GM06990 (cell line): ENCODE results near the gene EMSY.

Source experiments
- DNase-seq: peaks from one replicate; pipeline ENCODE4 v3.0.0-alpha.2; 2011; ENCODE audit not compliant: insufficient read length; ENCODE audit errors: extremely low read depth
- H3K27me3 ChIP-seq: replicated peaks from 2 replicates; pipeline ENCODE4 v1.6.0; 2011; ENCODE audit warnings: low read length; ENCODE audit not compliant: control insufficient read depth, insufficient read depth
- H3K36me3 ChIP-seq: 2 replicates; pipeline ENCODE4 v1.5.1; 2011; ENCODE audit warnings: low read length; ENCODE audit not compliant: control insufficient read depth, insufficient read depth
- H3K4me3 ChIP-seq: replicated peaks from 2 replicates; pipeline ENCODE4 v1.5.1; 2011; ENCODE audit warnings: low read depth, mild to moderate bottlenecking, control low read depth, low read length
- TF ChIP-seq, protein P1 (sequence below): IDR thresholded peaks from 2 replicates; pipeline ENCODE4 v1.5.1; 2011; ENCODE audit warnings: low read length, control low read depth, mild to moderate bottlenecking, inconsistent platforms; ENCODE audit not compliant: insufficient read depth, poor library complexity, severe bottlenecking

EMSY gene

DNA sequence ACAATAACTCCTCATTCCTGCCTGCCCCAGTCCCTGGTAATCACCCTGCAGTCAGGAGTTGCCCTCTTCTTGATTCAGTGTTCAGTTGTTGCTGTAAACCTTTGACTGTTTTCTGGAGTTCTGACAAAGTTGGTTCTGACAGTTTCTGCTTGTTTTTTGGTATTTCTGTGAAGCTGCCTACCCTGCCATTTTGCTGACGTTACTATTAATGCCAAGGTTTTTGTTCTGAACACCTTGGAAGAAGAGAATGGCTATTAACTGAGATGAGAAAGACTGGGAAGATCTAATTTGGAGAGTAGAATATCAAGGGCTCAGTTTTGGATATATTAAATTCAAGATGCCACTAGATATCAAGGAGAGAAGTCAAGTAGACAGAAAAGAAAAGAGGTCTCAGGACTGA, 113.7 kb downstream of the EMSY start:
- Histone ChIP-seq H3K36me3 (no peaks in the 10 kb centered on the region), H3K27me3 (no peaks in the 10 kb centered on the region; the same call in 1 of the 2 replicates), H3K4me3 (no peak overlapping the region)
- DNase-seq: no peak
- TF ChIP-seq, protein P1, sequence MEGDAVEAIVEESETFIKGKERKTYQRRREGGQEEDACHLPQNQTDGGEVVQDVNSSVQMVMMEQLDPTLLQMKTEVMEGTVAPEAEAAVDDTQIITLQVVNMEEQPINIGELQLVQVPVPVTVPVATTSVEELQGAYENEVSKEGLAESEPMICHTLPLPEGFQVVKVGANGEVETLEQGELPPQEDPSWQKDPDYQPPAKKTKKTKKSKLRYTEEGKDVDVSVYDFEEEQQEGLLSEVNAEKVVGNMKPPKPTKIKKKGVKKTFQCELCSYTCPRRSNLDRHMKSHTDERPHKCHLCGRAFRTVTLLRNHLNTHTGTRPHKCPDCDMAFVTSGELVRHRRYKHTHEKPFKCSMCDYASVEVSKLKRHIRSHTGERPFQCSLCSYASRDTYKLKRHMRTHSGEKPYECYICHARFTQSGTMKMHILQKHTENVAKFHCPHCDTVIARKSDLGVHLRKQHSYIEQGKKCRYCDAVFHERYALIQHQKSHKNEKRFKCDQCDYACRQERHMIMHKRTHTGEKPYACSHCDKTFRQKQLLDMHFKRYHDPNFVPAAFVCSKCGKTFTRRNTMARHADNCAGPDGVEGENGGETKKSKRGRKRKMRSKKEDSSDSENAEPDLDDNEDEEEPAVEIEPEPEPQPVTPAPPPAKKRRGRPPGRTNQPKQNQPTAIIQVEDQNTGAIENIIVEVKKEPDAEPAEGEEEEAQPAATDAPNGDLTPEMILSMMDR: no peak

DNA sequence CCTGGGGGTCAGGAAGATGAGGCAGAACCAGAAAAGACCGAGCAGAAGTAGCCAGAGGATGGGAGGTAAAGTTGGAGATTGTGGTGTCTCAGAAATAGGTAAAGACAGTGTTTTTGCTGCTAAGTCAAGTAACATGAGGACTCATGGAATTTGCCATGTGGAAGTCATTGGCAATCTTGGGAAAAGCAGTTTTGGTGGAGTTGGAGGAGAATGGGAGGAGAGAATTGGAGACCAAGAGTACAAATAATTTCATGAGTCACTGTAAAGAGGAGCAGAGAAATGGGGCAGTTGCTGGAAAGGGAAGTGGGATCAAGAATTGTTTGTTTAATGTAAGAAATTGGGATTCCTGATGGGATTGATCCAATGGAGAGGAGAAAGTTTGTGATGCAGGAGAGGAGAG, 114.1 kb downstream of the EMSY start:
- H3K4me3 ChIP-seq: no peak overlapping the region
- TF ChIP-seq, protein P1: no peak
- no peaks in the 10 kb centered on the region for H3K36me3 ChIP-seq
- H3K27me3 ChIP-seq: no peaks in the 10 kb centered on the region; the same call in 1 of the 2 replicates
- DNase-seq: no peak

DNA sequence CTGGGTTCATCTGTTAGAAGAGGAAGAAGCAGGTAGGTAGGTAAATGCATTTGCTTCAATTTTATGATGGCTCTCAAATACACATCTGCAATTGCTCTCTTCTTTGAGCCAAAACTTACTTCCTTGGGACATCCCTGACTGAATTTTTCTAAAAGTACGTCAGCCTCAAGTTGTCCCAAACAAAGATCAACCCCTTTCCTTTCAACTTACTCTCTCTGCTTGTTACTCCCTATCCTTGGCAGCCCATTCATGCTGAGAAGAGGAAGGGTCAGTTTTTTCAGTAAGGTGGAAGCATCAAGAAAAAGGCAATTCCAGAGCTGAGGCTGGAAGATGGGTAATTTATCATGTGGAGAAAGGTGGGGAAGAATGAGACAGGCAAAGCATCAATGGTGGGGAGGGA, 114.5 kb downstream of the EMSY start:
- Histone ChIP-seq H3K4me3 (no peak overlapping the region), H3K27me3 (no peaks in the 10 kb centered on the region; the same call in 1 of the 2 replicates), H3K36me3 (no peaks in the 10 kb centered on the region)
- DNase-seq: no peak
- TF ChIP-seq, protein P1: no peak

DNA sequence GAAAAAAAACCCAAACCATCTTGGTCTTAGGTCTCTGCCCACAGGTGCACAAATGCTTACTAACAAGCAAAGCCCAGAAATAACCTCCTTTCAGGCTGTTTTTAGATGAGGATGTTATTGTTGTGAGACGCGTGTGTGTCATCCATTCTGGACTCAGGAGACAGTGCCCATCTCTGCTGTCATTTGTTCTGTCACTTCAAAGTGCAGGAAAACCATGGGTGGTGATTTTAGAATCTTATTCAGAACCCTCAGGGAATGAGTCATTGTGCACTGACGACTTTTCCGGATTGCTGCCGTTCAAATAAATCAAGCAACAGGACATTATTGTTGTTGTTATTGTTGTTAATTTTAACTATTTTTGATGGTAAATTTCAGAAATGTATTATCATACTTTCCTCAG, 115.4 kb downstream of the EMSY start:
- TF ChIP-seq, protein P1: no peak
- Histone ChIP-seq H3K36me3 (no peaks in the 10 kb centered on the region), H3K27me3 (no peaks in the 10 kb centered on the region; the same call in 1 of the 2 replicates), H3K4me3 (no peak overlapping the region)
- DNase-seq: no peak

DNA sequence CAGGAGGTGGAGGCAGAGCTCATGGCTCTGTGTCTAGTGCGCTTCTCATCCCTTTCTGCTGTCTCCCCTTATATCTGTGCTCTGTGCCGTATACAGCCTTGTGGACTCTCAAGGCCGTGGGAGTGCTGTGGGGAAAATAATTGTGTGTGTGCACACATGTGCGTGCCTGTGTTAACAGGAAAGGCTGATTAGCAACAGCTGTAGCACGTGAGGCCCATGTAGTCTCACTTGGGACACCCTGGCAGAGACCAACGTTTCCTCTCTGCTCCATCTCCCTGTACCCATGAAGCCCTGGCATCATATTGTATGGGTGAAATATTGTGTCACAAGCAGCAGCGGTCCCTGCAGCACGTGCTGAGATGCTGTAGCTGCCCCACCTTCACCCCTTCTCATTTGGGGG, 116.4 kb downstream of the EMSY start:
- H3K4me3 ChIP-seq: no peak overlapping the region
- TF ChIP-seq, protein P1: no peak
- no peaks in the 10 kb centered on the region for H3K36me3 ChIP-seq
- no peaks in the 10 kb centered on the region; the same call in 1 of the 2 replicates for H3K27me3 ChIP-seq
- no peak for DNase-seq

DNA sequence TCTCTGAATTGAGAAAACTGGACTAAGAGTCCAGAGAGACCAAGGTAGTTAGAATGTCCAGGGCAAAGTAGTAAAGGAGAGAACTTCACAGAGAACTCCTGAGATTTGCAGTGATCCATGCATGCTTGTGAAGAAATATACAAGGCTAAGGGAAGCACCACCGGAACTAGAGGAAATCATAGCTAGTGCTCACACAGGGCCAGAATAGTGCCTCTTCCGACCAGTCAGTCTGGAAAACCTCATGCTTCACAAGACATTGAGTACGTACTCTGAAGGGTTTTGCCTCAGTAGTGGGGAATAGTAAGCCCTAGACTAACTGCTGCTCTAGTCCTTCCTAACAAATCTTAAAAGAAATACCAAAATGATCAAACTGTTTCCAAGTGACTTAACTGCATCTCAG, 117.7 kb downstream of the EMSY start:
- Histone ChIP-seq H3K36me3 (no peaks in the 10 kb centered on the region), H3K27me3 (no peaks in the 10 kb centered on the region; the same call in 1 of the 2 replicates), H3K4me3 (no peak overlapping the region)
- TF ChIP-seq, protein P1: no peak
- DNase-seq: no peak
